Kidney (tissue), 14 donors: ENCODE results near the gene GDPD5. TPM values are rescaled to one million over a fixed set of nuclear protein-coding genes. Genes with fewer than 3 reads are reported as not detected.
A peak's percentile ranks its signal among the peaks of the same experiment; 100 is the strongest.

Experiments
- DNase-seq, 5 donors: peaks; one replicate each; pipeline ENCODE4 v3.0.0-alpha.2; 2013 to 2020
- FAIRE-seq: peaks from 2 replicates; lab custom pipeline; 2012; peaks lifted over from hg19 to GRCh38; lab: Jason Lieb, UNC
- H3K27ac ChIP-seq, 2 donors: one replicate each; pipeline ENCODE4 v1.7.0; 2013; ENCODE audit warnings: low read depth in 2 of 2, low read length in 2 of 2, inconsistent platforms in 1 of 2
- H3K27me3 ChIP-seq: one replicate; pipeline ENCODE4 v1.7.1; 2013; ENCODE audit warnings: low read length, inconsistent platforms; ENCODE audit not compliant: control insufficient read depth, insufficient read depth
- H3K36me3 ChIP-seq, 3 donors: one replicate each; pipeline versions ENCODE4 v1.7.0 to v1.7.1; 2013; ENCODE audit warnings: low read length in 3 of 3, control low read depth in 1 of 3, inconsistent platforms in 1 of 3; ENCODE audit not compliant: insufficient read depth in 3 of 3, control insufficient read depth in 2 of 3
- H3K4me1 ChIP-seq, 3 donors: one replicate each; pipeline versions ENCODE4 v1.7.0 to v1.7.1; 2013; ENCODE audit warnings: low read length in 3 of 3, inconsistent platforms in 1 of 3, low read depth in 1 of 3; ENCODE audit not compliant: control insufficient read depth in 2 of 3, insufficient read depth in 2 of 3
- H3K4me3 ChIP-seq, 3 donors: one replicate each; pipeline versions ENCODE4 v1.7.0 to v1.8.1; 2013; ENCODE audit warnings: low read length in 3 of 3, control low read depth in 1 of 3, inconsistent platforms in 1 of 3
- H3K9ac ChIP-seq, 3 donors: one replicate each; pipeline versions ENCODE4 v1.7.0 to v1.7.1; 2013; ENCODE audit warnings: low read length in 3 of 3, control low read depth in 1 of 3, inconsistent platforms in 1 of 3
- H3K9me3 ChIP-seq, 3 donors: one replicate each; pipeline versions ENCODE4 v1.7.0 to v1.7.1; 2013; ENCODE audit warnings: low read length in 3 of 3, control low read depth in 1 of 3, inconsistent platforms in 1 of 3; ENCODE audit not compliant: control insufficient read depth in 2 of 3, insufficient read depth in 1 of 3
- CTCF ChIP-seq: IDR thresholded peaks from 3 replicates; pipeline ENCODE4 v1.5.1; 2012; ENCODE audit warnings: mild to moderate bottlenecking, moderate library complexity, borderline replicate concordance; ENCODE audit not compliant: insufficient read depth; ENCODE audit errors: extremely low read depth
- intact Hi-C: fragments of 100-400 bp; cut with DNase I; formaldehyde crosslinking; loops from one replicate; pipeline ENCODE4 v1.11.1; 2022
- polyA plus RNA-seq: library from polyadenylated mRNA; stranded (reverse); fragments of 350-450 nt; fragmentation: Illumina TruSeq; extraction: RNeasy Lipid Tissue Mini Kit (QIAGEN cat#74804); gene quantifications from one replicate; pipeline ENCODE4 v1.2.3, GENCODE V29; 2014; ENCODE audit warnings: low read depth, low replicate concordance; ENCODE audit not compliant: insufficient read depth
- total RNA-seq: library from RNA; stranded (reverse); fragmentation: NEBNext Ultra II Directional; extraction: Animal tissue kit (Norgen Biotek cat#: 25700); gene quantifications from one replicate; pipeline ENCODE4 v1.2.1, GENCODE V29; 2021
- donor health status: control.
- donor health status: control.
- donor health status: control.
- donor health status: control.
- donor health status: control.
- donor health status: DM: yes; HTN: yes; CAD: no.
- donor health status: Normal renal cell carcinoma (clear cell type).

Gene GDPD5
- total and polyA plus RNA-seq, 2 donors from 2014 or later = 3.9 to 11.4 TPM

GRCh38 chr11:75425422-75425821, 100.3 kb downstream of the GDPD5 start:
- peaks cover 0 to 2% (median 0%) of the 10 kb centered on the region in 3 donors for H3K36me3 ChIP-seq
- H3K9me3 ChIP-seq = no peaks in the 10 kb centered on the region
- no peak for DNase-seq
- H3K27me3 ChIP-seq = peaks cover 10% of the 10 kb centered on the region
- no peak overlapping the region for H3K4me3 ChIP-seq
- FAIRE-seq = no peak
- no peak overlapping the region for H3K9ac ChIP-seq
- peaks cover 0 to 6% (median 0%) of the 10 kb centered on the region in 3 donors for H3K4me1 ChIP-seq
- no peak for TF ChIP-seq CTCF
- H3K27ac ChIP-seq = no peak overlapping the region
- intact Hi-C loops = no loop called here

GRCh38 chr11:75424396-75424795, 101.3 kb downstream of the GDPD5 start:
- DNase-seq (peak in 3 of 5 donors; percentile 46 to 53 (median 48)), FAIRE-seq (no peak)
- H3K4me3 ChIP-seq = no peak overlapping the region
- H3K36me3 ChIP-seq = peaks cover 0 to 2% (median 0%) of the 10 kb centered on the region in 3 donors
- no peaks in the 10 kb centered on the region for H3K9me3 ChIP-seq
- intact Hi-C loops = no loop called here
- H3K9ac ChIP-seq = no peak overlapping the region
- no peak for TF ChIP-seq CTCF
- peaks cover 8% of the 10 kb centered on the region for H3K27me3 ChIP-seq
- no peaks in the 10 kb centered on the region for H3K4me1 ChIP-seq
- H3K27ac ChIP-seq = no peak overlapping the region

- Histone ChIP-seq H3K27me3 (peaks cover under 1% of the 10 kb centered on the region), H3K4me3 (no peak overlapping the region), H3K9ac (no peak overlapping the region), H3K36me3 (peaks cover 0 to 2% (median 0%) of the 10 kb centered on the region in 3 donors), H3K9me3 (no peaks in the 10 kb centered on the region), H3K4me1 (no peaks in the 10 kb centered on the region), H3K27ac (no peak overlapping the region)
- DNase-seq (no peak), FAIRE-seq (no peak)
- intact Hi-C loops = no loop called here
- no peak for TF ChIP-seq CTCF
These were observed 102.0 kb downstream of the GDPD5 start for GRCh38 chr11:75423721-75424120.
